GM10266 (cell line): ENCODE measurements around the gene KLF15.
A peak's percentile ranks its signal among the peaks of the same experiment; 100 is the strongest.

ENCODE experiments used
- DNase-seq: peaks from one replicate; pipeline ENCODE4 v3.0.0; 2012; ENCODE audit errors: extremely low spot score
- TF ChIP-seq, protein P1 (sequence below): IDR thresholded peaks from 2 replicates; pipeline ENCODE4 v1.5.1; 2012; ENCODE audit warnings: mild to moderate bottlenecking, low read depth; ENCODE audit not compliant: control insufficient read depth, insufficient read depth; ENCODE audit errors: missing control alignments

The KLF15 gene

DNA sequence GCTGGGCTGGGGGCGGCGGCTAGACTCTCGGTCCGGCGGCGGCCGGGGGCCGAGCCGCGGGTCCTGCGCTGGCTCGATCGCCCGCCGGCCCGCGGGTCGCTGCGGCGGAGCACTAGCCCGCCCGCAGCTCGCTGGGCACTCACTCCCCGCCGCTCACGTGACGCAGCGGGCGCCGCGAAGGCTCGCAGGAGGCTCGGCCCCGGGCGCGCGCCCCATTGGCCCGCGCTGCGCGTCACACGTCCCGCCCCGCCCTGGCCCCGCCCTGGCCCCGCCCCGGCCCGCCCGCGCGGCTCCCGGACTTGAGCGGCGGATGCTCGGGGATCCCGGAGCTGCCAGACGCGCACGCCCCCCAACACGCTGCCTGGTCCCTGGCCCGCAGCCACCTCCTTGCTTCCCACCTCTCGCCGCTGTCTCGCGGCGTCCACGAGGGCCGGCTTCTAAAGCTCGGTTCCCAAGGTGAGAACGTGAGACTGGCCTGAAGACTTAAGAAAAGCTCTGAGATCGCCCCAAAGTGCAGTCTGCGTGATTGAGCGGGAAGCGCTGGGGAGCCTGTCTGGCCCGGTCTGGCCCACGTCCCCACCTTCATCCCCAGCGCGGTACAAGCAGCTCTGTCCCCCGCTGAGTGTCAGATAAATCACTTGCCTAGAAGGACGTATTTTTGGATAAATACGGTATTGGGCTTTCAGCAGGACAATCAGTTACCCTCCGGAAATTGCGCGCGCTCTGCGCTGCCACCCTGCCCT lies at the start of gene KLF15:
KLF15 (minus strand) TSS at position 114 of the 743 bp plus-strand sequence. CDS start 4,486 bp downstream, outside the sequence.
- TF ChIP-seq, protein P1, sequence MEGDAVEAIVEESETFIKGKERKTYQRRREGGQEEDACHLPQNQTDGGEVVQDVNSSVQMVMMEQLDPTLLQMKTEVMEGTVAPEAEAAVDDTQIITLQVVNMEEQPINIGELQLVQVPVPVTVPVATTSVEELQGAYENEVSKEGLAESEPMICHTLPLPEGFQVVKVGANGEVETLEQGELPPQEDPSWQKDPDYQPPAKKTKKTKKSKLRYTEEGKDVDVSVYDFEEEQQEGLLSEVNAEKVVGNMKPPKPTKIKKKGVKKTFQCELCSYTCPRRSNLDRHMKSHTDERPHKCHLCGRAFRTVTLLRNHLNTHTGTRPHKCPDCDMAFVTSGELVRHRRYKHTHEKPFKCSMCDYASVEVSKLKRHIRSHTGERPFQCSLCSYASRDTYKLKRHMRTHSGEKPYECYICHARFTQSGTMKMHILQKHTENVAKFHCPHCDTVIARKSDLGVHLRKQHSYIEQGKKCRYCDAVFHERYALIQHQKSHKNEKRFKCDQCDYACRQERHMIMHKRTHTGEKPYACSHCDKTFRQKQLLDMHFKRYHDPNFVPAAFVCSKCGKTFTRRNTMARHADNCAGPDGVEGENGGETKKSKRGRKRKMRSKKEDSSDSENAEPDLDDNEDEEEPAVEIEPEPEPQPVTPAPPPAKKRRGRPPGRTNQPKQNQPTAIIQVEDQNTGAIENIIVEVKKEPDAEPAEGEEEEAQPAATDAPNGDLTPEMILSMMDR: no peak
- peak; percentile 97 for DNase-seq

DNA sequence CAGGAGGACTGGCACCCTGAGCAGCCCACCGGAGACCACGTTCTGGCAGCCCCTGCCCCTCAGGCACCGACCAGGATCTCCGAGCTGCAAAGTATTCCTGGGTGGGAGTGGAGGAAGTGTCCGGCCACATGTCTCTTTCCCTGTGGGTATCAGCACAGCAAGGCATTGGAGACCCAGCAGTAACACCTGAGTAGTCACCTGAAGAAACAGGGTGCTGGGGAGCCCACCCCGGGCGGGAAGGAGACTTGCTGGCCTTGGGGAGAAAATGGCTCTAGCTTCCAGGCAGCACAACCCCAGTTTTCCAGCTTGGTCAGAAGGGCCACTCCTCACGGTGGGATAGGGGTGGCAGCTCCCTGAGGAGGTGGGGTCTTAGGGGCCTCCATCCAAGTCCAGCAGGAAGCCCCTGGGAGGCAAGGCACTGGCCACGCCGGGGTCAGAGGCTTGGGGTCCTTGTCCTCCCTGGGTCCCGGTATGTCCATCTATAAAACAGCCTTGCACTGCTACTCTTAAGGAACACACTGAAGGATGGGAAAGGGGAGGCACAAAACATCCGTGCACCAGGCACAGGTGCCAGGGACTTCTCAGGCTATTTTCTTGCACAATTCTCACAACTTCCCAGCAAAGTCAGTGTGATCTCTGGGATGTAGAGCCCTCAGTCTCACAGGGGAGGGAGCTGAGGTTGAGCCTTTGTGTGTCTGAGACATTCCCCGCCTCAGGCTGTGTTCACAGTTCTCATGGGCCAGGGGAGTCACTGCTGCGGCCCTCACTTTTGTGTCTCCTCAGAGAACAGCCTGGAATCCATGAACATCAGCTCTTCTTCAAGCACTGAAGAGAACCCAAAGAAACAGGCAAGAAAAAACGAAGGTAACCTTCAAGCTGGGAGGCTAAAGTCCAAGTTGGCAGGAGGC lies 49.4 kb upstream of the KLF15 start:
- DNase-seq: no peak
- TF ChIP-seq, protein P1: no peak

DNA sequence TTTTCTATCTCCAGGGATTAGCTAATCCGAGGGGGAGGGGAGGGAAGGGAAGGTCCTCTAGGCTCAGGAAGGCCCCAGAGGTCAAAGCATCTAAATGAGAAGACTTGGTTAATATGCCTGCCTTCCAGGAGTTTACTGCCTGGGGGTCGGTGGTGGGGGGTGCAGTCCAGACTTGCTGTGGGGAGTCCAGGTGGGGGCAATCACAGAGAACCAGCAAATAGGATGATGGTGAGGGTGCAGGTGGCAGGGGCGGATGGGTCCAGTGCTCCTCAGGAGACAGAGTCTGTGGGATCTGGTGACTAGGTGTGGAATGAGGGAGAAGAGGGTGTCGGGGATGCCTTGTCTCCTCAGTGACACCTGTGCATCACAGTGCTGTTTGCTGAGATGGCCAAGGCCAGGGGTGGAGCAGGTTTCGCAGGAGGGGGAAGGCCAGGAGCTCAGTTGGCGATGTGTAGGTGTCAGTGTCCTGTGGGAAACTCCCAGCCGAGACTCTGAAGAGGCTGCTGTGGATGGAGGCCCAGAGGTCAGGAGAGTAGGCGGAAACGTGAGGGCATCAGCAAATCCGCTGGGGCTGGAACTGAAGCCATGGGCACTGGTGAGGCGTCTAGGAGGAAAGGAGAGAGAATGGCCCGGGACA lies 45.6 kb upstream of the KLF15 start:
- DNase-seq: no peak
- TF ChIP-seq, protein P1: no peak

DNA sequence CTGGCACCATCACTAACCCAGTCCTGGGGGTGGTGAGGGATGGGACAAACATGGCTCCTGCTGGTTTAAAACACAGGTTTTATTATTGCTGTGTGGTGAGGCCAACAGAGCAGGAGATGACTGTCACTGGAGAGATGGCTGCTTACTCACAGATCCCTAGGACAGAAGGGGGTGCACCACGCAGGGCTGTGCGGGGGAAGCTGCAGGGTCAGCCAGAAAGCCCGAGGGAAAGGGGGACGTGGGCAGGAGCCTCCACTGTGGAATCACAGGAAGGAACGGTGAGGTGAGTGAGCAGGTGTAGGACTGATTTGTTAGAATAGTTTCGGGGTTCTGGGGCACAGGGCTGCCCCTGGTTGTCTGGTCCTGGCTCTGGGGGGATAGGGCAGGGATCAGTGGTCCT lies 45.0 kb upstream of the KLF15 start:
- no peak for DNase-seq
- TF ChIP-seq, protein P1: no peak

DNA sequence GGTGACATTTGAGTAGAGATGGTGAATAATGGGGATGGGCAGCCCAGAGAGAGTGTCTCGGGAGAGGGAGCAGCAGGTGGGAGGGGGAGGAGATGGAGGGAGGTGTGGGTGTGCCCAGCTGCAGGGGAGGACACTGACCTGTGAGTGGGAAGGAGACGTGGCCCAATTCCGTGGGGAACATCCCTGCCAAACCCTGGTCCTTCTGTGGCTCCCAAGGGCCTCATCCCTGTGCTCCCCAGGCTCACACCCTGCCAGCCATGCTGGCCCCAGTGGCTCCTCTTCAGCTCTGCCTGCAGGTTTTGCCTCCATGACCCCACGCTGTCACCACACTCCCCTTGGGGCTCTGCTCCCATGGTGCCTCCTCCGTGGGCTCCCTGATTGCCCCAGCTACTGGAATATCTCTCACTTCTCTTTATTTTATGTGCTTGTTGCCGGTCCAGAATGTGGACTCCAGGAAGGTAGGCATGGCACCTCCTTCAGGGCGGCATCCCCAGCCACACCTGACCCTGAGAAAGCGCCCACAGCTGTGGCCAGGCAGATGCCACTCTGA lies 44.5 kb upstream of the KLF15 start:
- TF ChIP-seq, protein P1: no peak
- DNase-seq: no peak

DNA sequence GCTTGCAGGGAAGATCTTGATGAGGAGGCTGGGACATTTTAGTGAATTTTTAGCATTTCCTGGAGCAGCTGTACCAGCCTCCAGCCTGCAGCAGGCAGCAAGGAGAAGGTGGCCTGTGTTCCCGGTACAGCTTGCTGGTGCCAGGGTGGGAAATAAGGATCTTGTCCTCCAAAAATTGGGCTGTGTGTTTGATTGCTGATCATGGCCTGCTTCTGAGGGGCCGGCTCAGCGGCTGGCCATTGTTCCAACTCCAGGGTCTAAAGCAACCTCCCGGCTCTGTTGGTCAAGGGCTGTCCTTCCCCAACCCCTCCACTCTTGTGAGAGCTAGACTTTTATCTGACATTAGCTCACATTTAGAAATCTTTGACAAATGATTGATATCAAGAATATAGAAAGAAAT lies 42.5 kb upstream of the KLF15 start:
- TF ChIP-seq, protein P1: no peak
- DNase-seq: no peak
